GM23248 (cell line): ENCODE measurements around the gene FAM89B. TPM values are rescaled to one million over a fixed set of nuclear protein-coding genes. Genes with fewer than 3 reads are reported as not detected.

Experiments used
- DNase-seq: peaks from one replicate; pipeline ENCODE4 v3.0.0-alpha.2; 2015
- H2AFZ ChIP-seq: fragments of 200-600 bp; sonication (generic); 2 replicates; pipeline ENCODE4 v1.6.1; 2016; ENCODE audit warnings: antibody characterized with exemption
- H3F3A ChIP-seq: fragments of 200-600 bp; sonication (generic); 2 replicates; pipeline ENCODE4 v1.6.1; 2016; ENCODE audit warnings: mild to moderate bottlenecking, antibody characterized with exemption, mixed run types; ENCODE audit not compliant: insufficient read depth
- H3K27ac ChIP-seq: fragments of 200-600 bp; sonication (generic); 2 replicates; pipeline ENCODE4 v1.5.1; 2016; ENCODE audit warnings: mild to moderate bottlenecking
- H3K27me3 ChIP-seq: fragments of 200-600 bp; sonication (generic); replicated peaks from 2 replicates; pipeline ENCODE4 v1.6.1; 2016; ENCODE audit warnings: mild to moderate bottlenecking; ENCODE audit not compliant: insufficient read depth
- H3K36me3 ChIP-seq: fragments of 200-600 bp; sonication (generic); 2 replicates; pipeline ENCODE4 v1.6.1; 2016; ENCODE audit warnings: low read depth, mild to moderate bottlenecking
- H3K4me1 ChIP-seq: fragments of 200-600 bp; sonication (generic); 2 replicates; pipeline ENCODE4 v1.6.1; 2016; ENCODE audit warnings: mild to moderate bottlenecking; ENCODE audit not compliant: insufficient read depth
- H3K4me2 ChIP-seq: fragments of 200-600 bp; sonication (generic); one replicate; pipeline ENCODE4 v1.6.1; 2016; ENCODE audit warnings: mild to moderate bottlenecking; ENCODE audit not compliant: unreplicated experiment
- H3K4me3 ChIP-seq: fragments of 200-600 bp; sonication (generic); 2 replicates; pipeline ENCODE4 v1.5.1; 2016; ENCODE audit warnings: mild to moderate bottlenecking
- H3K79me2 ChIP-seq: fragments of 200-600 bp; sonication (generic); 2 replicates; pipeline ENCODE4 v1.6.1; 2016; ENCODE audit warnings: mild to moderate bottlenecking; ENCODE audit not compliant: insufficient read depth
- H3K9ac ChIP-seq: fragments of 200-600 bp; sonication (generic); 2 replicates; pipeline ENCODE4 v1.6.1; 2016; ENCODE audit warnings: mild to moderate bottlenecking
- H3K9me2 ChIP-seq: fragments of 200-600 bp; sonication (generic); 2 replicates; pipeline ENCODE4 v1.6.1; 2016; ENCODE audit warnings: mixed run types, mild to moderate bottlenecking, moderate library complexity; ENCODE audit not compliant: insufficient read depth
- H3K9me3 ChIP-seq: fragments of 200-600 bp; sonication (generic); one replicate; pipeline ENCODE4 v1.6.1; 2017; ENCODE audit warnings: low read depth
- H4K20me1 ChIP-seq: fragments of 200-600 bp; sonication (generic); 2 replicates; pipeline ENCODE4 v1.6.0; 2016; ENCODE audit not compliant: insufficient read depth
- EZH2 ChIP-seq: fragments of 200-600 bp; sonication (generic); IDR thresholded peaks from 2 replicates; pipeline ENCODE4 v1.6.1; 2018; ENCODE audit warnings: antibody characterized with exemption, mild to moderate bottlenecking; ENCODE audit not compliant: insufficient read depth, poor library complexity, severe bottlenecking
- EZH2phosphoT487 ChIP-seq: fragments of 200-600 bp; sonication (generic); IDR thresholded peaks from 2 replicates; pipeline ENCODE4 v1.6.1; 2018; ENCODE audit warnings: antibody characterized with exemption, moderate library complexity, mild to moderate bottlenecking, low read depth; ENCODE audit not compliant: insufficient read depth
- WGBS, 2 experiments: methylation state at CpG; one replicate each; pipeline ENCODE4 v1.1.6; 2015 to 2017; ENCODE audit warnings: low lambda C conversion rate in 2 of 2, low coverage in 1 of 2; ENCODE audit errors: missing lambda C conversion rate in 2 of 2; 5-methylcytosine and 5-hydroxymethylcytosine counted together
- in situ Hi-C: fragments of 300-500 bp; cut with MboI; formaldehyde crosslinking; loops from 2 replicates; pipeline ENCODE4 v1.15.0; 2020
- polyA plus RNA-seq: library from polyadenylated mRNA; unstranded; fragments of >200 nt; fragmentation: Nextera tagmentation; extraction: Ambion mirVana; gene quantifications from 2 replicates; pipeline ENCODE4 v1.2.1, GENCODE V29; 2016
- total RNA-seq: library from RNA; depleted of rRNA; stranded (reverse); fragments of >200 nt; shearing (Covaris generic); gene quantifications from 2 replicates; pipeline ENCODE4 v1.2.3, GENCODE V29; 2014

The FAM89B gene
- total and polyA plus RNA-seq, 2 experiments from 2014 or later, result 67.0 to 73.1 TPM

DNA sequence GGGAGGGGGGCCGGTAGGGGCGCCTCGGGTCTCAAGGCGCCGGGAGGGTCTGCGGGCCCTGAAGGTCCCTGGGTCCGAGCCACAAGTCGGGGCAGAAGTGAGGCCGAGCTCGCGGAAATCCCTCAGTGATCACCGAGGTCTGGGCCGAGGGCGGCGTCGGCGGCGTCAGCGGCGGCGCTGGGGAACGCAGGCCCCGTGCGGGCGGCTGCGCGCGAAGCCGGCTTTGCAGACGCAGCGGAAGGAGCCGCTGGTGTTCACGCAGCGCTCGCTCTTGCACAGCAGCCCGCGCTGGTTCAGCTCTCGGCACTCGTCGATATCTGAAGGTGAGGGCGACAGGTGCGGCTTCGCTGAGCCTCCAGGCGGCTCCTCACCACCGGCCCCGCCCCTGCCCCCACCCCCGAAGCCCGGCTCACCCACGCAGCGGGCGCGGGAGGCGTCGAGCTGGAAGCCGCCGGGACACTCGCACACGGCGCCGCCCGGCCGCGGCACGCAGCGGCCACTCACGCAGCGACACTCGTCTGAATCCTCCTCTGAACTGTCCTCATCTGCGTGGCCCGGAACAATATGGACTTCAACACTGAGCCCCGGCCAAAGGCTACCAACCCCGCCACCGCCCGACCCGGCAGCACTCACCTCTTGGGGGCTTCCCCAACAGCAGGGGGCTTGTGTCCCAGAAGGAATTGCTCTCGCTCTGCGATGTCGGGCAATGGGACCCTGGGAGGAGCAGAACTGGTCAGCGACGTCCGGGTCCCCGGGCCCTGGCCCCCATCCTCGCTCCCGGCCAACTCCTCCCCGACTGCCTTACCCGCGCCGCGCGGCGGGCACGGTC lies 33.2 kb upstream of the FAM89B start:
- Histone ChIP-seq H3K4me3 (peak overlapping the region; percentile 68; the same call in 1 of the 2 replicates), H3K27me3 (no peaks in the 10 kb centered on the region), H3K9me2 (no peaks in the 10 kb centered on the region), H3K4me1 (no peaks in the 10 kb centered on the region; the same call in 1 of the 2 replicates), H2AFZ (no peak overlapping the region), H3K9ac (peak overlapping the region; percentile 64; the same call in 1 of the 2 replicates), H4K20me1 (no peaks in the 10 kb centered on the region), H3K36me3 (0 out of 2 replicates have a peak, but pooled peaks cover 3% of the 10 kb centered on the region), H3K4me2 (no peak overlapping the region), H3K79me2 (no peaks in the 10 kb centered on the region), H3F3A (peaks cover 29% of the 10 kb centered on the region), H3K27ac (peak overlapping the region; percentile 77), H3K9me3 (no peaks in the 10 kb centered on the region)
- DNase-seq, result peak; percentile 18
- TF ChIP-seq EZH2 (no peak), EZH2phosphoT487 (no peak)
- in situ Hi-C loops, result no loop called here
- 90% methylated on average over 48 to 86 of the region's 92 CpGs for WGBS, 2 experiments

DNA sequence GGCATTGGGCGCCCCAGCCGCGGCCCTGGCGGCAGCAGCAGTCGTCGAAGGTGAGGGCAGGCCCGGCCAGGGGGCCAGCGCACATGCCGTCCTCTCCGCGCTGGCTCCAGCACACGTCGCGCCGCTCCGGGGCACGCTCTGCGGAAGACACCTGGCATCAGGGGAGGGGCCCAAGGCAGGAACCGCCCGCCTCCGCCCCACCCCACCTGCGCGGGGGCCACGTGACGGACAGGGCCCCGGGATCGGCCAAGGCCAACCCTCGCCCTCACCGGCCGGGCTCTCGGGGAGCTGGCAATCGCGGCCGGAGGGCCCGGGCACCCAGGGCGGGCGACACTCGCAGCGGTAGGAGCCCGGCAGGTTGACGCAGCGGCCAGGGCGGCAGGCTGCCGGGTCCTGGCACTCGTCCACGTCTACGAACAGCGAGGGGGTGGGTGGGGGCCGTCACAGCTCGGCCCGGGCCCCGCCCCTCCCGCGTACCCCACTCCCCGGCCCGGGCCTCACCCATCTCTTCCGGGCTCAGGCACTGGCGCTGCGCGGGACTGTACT lies 32.5 kb upstream of the FAM89B start:
- Histone ChIP-seq H2AFZ (peak overlapping the region; percentile 42; the same call in 1 of the 2 replicates), H3K4me2 (peak overlapping the region; percentile 70), H3K27ac (peak overlapping the region; percentile 77), H3K4me1 (no peaks in the 10 kb centered on the region; the same call in 1 of the 2 replicates), H3K9ac (peak overlapping the region; percentile 64), H3K9me2 (no peaks in the 10 kb centered on the region), H3K4me3 (peak overlapping the region; percentile 68), H4K20me1 (no peaks in the 10 kb centered on the region), H3K9me3 (no peaks in the 10 kb centered on the region), H3K36me3 (0 out of 2 replicates have a peak, but pooled peaks cover 3% of the 10 kb centered on the region), H3F3A (peaks cover 36% of the 10 kb centered on the region), H3K27me3 (no peaks in the 10 kb centered on the region), H3K79me2 (no peaks in the 10 kb centered on the region)
- no peak for DNase-seq
- TF ChIP-seq EZH2 (no peak), EZH2phosphoT487 (no peak)
- 27 to 33% methylated on average over 28 to 56 of the region's 60 CpGs for WGBS, 2 experiments
- in situ Hi-C loops, result no loop called here

DNA sequence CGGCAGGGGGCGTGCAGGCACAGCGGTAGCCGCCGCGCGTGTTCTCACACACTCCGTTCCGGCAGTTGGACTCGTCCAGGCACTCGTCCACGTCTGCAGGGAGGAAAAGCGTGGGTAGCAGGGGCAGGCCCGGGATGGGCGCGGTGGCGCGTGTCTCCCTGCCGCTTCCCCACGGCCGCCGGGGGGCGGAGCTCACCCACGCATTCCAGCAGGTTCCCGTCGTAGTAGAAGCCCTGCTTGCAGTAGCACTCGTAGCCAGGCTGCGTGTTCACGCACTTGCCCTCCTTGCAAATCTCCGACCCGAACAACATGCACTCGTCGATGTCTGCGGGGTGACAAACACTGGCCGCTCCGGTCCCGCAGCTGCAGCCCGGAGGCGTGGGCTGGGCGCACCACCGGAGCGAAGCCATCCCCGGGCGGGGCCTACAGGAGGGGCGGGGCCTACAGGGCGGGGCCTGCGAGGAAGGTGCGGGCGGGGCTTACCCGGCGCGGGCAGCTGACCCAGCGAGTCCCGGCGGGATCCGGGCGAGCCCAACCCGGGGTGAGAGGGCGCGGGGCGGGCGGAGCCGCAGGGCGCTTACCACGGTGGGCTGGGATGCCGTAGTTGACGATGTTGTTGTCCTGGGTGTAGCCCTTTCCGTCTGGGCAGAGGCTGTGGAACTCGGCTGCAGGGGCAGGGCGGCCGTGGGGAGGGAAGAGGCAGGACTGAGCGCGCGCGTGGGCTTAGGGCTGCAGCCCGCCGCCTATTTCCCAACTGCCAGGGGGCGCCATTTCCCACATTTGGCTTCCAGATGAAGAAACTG lies 31.8 kb upstream of the FAM89B start:
- WGBS, 2 experiments, result 1% methylated on average over 47 to 77 of the region's 78 CpGs

More for the DNA sequence above, 31.8 kb upstream of the FAM89B start:
- TF ChIP-seq EZH2phosphoT487, result no peak
- no peak for TF ChIP-seq EZH2
- Histone ChIP-seq H3K4me3 (peak overlapping the region; percentile 68), H3K27me3 (no peaks in the 10 kb centered on the region), H3K4me1 (no peaks in the 10 kb centered on the region; the same call in 1 of the 2 replicates), H3K9me3 (no peaks in the 10 kb centered on the region), H4K20me1 (no peaks in the 10 kb centered on the region), H3K36me3 (0 out of 2 replicates have a peak, but pooled peaks cover 3% of the 10 kb centered on the region), H3K9ac (peak overlapping the region; percentile 64), H3K27ac (peak overlapping the region; percentile 77), H3K9me2 (no peaks in the 10 kb centered on the region), H2AFZ (peak overlapping the region; percentile 42; the same call in 1 of the 2 replicates), H3K79me2 (no peaks in the 10 kb centered on the region), H3F3A (peaks cover 36% of the 10 kb centered on the region), H3K4me2 (peak overlapping the region; percentile 70)
- in situ Hi-C loops, result no loop called here
- DNase-seq, result peak; percentile 97
